GM19372 (cell line): ENCODE data around the gene GNA15.
"Not testable (repeated sequence)": the region's sequence is repeated elsewhere in the genome, so short reads cannot be mapped to it uniquely, and the experiment has no call there.

Source experiments
- ATAC-seq: cut with Tn5 transposase; IDR thresholded peaks from one replicate; pipeline ENCODE4 v1.9.1; 2021; ENCODE audit warnings: mild to moderate bottlenecking, low read depth, moderate library complexity; ENCODE audit not compliant: unreplicated experiment

The GNA15 gene, protein sequence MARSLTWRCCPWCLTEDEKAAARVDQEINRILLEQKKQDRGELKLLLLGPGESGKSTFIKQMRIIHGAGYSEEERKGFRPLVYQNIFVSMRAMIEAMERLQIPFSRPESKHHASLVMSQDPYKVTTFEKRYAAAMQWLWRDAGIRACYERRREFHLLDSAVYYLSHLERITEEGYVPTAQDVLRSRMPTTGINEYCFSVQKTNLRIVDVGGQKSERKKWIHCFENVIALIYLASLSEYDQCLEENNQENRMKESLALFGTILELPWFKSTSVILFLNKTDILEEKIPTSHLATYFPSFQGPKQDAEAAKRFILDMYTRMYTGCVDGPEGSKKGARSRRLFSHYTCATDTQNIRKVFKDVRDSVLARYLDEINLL

DNA sequence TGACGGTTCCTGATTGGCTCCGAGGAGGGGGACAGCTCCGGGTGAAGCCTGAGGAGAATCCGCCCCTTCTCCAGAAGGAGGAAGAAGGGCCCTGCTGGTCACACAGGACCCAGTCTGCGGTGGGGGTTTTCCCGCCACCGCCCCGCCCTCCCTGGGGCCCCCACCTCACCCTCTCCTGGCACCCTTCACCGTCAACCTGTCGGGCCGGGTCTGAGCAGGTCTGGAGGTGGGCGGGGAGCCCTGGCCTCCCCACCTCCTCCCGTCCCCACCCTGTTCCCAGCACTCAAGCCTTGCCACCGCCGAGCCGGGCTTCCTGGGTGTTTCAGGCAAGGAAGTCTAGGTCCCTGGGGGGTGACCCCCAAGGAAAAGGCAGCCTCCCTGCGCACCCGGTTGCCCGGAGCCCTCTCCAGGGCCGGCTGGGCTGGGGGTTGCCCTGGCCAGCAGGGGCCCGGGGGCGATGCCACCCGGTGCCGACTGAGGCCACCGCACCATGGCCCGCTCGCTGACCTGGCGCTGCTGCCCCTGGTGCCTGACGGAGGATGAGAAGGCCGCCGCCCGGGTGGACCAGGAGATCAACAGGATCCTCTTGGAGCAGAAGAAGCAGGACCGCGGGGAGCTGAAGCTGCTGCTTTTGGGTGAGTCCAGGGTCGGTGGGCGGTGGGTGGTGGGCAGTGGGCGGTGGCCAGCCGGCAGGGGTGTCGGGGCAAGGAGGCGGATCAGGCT lies at the start of gene GNA15:
Gene GNA15 (plus strand): TSS at position 73 of the 723 bp plus-strand sequence. CDS start 418 bp downstream, at position 491.
- no peak for ATAC-seq

DNA sequence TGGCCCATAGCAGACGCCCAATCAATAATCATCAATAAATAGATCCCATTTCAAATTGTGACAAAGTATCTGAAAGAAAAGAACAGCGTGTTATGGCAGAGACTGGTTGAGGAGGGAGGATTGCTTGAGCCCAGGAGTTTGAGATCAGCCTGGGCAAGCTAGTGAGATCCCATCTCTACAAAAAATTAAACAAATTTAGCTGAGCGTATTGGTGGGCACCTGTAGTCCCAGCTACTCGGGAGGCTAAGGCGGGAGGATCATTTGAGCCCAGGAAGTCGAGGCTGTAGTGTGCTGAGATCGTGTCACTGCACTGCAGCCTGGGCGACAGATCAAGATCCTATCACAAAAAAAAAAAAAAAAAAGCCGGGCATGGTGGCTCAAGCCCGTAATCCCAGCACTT lies 48.1 kb upstream of the GNA15 start:
- ATAC-seq: no peak

DNA sequence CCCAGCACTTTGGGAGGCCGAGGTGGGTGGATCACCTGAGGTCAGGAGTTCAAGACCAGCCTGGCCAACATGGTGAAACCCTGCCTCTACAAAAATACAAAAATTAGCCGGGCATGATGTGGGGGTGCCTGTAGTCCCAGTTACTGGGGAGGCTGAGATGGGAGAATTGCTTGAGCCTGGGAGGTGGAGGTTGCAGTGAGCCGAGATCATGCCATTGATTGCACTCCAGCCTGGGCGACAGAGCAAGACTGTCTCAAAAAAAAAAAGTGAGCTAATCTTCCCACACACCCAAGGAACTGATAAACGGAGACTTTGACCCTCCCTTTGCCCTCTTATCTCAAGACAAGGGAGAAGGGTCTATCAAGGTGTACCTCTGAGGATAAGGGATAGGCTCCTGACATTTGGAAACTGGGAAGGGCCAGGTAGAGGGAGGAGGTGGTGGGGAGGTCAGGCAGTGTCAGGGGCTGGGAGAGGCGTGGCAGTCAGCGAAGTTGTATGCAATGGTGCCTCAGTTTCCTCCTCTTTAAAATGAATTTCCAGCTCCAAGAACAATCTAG lies 46.5 kb upstream of the GNA15 start:
- ATAC-seq: not testable (repeated sequence)

DNA sequence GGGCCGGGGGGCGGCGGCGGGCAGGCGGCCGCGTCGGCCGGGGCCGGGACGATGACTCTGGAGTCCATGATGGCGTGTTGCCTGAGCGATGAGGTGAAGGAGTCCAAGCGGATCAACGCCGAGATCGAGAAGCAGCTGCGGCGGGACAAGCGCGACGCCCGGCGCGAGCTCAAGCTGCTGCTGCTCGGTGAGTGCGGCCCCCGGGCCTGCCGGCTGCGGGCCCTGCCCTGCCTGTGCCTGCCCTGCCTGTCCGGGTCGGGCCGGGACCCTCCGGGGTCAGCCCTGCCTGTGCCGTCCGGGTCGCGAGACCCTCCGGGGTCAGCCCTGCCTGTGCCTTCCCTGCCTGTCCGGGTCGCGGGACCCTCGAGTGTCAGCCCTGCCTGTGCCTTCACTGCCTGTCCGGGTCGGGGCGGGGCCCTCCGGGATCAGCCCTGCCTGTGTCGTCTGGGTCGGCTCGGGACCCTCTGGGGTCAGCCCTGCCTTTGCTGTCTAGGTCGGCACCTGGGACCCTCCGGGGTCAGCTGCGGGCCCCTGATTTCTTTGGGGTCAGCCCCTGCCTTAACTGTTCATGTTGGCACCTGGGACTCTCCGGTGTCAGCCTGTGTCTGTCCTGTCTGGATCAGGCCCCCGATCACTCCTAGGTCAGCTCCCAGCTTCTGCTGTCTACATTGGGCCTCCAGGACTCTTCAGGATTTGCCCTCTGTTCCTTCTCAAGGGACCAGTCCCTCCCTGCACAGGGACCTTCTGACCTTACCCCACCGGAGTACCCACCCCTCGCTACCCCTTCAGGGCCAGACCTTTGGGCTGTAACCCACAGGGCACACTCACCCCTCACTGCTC lies 41.0 kb upstream of the GNA15 start:
- ATAC-seq: no peak

DNA sequence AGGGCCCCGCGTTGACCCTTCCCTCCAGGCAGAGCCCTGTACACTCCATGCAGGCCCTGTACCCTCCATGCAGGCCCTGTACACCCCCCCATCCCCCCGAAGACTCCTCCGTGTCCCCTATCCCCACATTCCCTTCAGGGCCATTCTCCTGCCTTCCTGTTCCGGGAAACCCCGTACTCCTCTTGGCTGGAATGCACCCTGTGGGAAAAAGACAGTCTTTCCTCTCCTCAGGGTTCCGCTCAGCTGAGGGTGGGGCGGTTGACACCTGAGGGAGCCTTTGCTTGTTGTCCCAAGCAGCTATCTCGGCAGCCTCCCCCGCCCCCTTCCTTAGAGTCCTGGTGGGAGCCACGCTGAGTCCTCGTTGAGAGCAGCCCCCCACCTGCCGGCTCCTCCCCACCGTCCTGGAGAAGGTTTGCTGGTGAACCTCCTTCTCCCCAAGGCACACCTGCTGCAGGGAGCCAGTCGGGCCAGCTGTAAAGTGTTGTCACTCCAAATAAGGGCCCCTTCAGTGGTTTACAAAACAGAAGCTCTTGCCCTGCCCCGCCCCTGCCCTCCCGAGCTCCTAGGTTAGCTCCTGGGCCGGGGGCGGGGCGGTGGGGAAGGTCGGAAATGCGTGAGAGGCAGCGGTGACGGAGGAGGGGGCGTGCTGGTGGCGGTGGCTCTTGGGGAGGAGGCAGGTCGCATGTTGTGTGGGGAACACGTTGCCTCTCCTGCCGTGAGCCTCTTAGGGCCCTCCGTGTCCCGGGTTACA lies 40.2 kb upstream of the GNA15 start:
- no peak for ATAC-seq

DNA sequence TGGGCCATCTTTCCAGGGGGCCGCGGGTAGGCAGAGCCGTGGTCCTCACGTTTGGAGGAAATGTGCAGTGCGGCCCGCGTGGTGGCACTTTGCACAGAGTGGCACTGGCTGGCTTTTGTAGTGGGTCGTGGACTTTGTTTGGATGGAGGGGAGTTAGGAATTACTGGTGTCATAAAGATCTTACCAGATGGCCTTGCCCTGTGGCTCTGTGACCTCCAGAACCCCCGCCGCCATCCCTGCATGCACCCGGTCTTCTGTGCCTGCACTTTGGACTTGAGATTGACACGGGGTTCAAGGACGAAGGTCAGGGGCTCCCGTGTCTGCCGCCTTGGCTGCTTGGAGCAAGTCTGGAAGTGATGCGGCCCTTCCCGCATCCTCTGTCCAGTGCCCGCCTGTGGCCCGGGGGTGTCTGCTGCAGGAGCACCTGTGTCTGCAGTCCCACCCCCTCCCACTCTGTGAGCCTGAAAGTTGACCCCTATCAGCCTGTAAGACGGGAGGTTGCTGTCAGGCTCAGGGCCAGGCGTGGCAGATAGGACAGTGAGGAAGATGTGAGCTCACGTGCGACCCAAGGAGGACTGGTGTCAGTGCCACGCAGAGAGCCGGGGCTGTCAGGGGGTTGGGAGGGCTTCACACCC lies 39.4 kb upstream of the GNA15 start:
- no peak for ATAC-seq

DNA sequence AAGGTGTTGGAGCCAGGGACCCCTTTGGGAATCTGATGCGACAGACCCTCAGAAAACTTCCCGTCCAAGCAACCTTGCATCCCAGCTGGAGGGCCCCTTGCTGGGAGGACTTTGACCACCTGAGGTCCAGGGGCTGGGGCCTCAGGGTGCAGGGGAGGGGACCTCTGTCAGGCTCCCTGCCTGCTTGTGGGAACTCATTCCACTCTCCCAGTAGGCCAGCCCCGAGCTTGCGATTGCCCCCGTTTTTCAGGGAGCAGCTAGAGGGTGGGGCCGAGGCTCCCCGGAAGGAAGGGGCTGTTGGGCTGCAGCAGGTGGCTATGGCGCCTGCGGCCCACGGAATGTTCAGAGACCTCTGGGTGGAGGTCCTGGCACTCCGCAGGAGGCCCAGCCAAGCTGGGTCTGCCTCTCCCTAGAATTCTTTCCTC lies 38.9 kb upstream of the GNA15 start:
- ATAC-seq: no peak

DNA sequence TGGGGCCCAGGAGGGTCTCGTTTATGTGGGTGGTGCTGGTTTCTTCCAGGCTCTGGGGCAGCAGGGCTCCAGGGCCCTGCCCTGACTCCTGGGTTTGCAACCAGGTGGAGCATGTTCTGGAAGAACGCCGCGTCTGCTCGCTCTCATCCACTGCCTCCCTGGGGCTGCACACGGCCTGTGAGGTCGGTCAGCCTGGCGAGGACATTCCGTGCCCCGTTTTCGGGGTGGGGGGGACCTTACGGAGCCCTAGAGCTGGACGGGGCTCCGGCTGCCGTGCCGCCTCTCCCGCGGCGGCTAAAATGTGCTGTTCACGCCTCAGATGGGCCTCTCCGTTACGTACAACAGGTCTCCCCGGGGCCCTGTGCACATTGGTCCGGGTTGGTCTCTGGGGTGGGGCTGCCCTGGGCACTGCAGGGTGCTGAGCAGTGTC lies 38.4 kb upstream of the GNA15 start:
- ATAC-seq: no peak

DNA sequence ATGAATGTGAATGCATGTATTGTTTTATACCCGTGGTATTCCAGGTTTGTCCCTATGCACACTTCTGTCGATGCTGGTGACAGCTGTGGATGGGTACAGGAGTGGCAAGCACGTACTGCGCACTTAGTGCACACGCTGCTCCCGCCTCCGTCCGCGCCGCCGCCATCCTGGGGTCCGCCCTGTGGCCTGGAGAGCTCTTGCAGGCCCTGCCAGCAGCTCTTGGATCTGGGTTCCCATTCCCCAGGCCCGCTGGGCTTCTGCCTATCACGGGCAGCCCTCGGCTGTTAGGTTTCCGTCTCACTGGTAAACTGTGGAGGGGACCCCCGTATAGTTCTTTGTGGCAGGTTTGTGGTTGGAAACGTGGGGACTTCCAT lies 37.7 kb upstream of the GNA15 start:
- ATAC-seq: no peak

DNA sequence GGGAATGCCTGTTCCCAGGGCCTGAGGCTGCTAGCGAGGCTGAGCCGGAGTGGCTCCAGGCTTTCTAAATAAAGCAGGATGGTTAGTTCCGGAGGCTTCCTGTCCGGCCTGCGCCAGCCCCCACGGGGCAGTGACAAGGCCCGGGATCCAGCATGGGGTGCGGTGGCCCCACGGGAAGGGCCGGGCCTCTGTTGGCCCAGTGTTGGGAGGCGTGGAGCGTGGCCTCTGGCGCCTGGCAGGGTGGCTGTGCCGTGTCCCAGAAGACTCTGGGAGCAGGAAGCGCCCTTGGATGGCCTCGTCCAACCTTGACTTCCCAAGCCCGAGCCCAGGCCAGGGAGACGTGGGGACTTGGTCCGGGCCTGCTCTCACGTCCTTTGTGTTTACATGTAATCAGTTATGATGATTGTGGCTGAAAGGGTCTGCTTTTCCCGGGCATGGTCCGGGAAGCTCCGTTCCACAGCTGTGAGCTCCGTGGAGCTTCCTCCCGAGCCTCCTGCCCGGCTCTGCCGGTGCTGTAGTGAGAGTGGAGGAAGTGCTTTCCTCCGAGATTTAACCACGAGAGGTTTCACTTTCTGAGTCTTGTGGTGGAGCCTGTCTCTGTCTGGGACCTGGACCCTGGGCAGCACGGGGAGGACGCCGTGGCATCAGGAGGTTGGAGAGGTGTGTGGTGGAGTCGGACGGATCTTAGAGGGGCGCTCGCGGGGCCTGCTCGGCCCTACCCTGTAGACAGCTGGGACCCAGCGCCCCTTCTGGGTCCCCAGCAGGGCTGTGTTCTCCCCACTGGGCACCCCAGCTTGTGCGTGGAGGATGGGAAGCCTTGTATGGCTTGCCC lies 37.1 kb upstream of the GNA15 start:
- ATAC-seq: no peak

DNA sequence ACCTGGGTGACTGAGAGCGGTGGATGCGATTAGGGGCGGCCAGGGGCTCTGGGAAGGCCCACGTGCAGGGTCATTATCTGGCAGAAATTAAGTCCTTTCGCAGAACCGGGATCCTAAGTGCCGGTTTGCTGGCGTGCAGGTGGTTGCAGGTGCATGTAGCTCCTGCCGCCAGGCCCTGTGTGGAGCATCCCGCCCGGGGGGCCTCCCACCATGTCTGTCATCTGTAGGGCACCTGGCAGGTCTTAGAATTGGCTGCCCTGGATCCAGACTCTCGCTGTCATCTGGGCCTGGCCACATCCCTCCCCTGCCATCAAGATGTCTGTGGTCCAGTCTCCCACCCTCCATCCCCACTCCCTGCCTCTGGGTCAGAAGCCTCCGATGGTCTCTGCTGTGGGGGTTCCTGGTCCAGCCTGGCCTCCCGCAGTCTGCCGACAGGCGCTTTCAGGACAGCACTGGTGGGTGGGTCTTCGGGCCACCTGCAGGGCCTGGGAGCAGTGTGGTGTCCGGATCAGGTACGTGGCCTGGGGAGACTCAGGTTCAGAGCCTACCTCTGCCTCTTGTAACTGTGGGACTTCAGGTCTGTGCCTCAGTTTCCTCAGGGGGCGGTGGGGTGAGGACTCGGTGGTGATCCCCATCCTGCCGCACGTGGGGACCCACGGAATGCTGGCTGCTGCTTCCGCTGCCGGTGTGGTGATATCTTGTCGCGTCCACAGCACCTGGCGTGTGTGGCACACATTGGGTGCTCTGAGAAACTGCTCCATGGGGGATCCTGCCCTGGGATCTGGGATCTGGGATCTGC lies 36.3 kb upstream of the GNA15 start:
- no peak for ATAC-seq

DNA sequence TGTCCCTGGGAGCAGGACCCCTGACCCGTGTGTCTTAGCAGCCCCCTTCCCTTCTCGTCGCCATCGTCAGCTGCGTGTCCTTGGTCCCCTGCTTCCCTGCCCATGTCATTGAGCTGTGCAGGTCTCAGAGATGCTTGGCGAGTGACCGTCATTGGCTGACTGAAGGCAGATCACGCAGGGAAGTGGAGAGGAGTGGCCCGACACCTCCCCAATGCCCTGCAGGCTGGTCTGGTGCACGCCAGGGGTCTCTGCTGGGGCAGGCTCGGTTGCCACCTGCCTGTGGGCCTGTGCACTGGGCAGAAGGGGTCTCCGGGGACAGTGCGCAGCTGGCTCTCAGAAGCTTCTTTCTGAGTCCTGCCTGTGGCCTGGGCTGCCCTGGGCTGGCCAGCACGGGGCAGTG lies 35.5 kb upstream of the GNA15 start:
- ATAC-seq: no peak

DNA sequence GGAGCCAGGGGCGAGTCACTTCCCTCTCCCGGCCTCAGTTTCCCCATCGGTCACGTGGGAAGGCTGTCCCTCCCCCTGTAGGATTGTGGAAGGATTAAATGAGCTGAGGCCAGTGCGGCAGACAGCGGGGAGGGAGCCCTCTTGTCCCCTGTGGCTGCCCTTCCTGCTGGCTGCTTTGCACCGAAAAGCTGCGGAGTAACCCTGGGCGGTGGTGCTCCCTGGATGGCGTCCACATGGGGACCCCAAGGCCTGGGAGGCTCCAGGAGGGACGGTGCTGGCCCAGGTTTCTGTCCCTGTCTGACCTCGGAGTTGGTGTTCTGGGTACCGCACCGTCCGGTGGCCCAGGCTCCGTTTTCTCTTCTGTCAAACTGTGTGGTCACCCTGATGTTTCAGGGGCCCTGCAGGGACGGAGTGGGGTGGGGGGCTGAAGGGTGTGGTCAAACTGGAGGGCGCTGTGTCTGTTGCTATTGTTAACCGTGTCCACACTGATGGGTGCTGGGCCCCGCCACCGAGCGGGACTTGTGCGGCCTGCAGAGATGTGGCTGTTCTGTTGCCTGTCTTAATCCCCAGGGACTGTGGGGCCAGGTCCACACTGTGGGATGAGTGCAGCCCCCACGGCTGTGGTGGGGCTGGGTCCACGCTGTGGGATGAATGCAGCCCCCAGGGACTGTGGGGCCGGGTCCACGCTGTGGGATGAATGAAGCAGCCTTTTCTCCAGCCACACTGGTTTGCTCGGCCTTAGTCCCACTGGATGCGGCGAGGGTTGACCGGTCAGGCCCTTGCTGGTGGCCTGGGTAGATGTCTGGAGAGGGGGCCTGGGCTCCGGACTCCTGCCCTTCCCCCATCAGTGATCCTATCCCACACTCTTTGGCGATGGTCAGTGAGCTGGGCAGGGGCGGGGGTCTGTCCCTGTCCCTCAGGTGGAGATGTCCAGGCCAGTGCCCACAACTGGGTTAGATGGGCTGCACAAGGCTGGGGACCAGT lies 34.8 kb upstream of the GNA15 start:
- no peak for ATAC-seq

DNA sequence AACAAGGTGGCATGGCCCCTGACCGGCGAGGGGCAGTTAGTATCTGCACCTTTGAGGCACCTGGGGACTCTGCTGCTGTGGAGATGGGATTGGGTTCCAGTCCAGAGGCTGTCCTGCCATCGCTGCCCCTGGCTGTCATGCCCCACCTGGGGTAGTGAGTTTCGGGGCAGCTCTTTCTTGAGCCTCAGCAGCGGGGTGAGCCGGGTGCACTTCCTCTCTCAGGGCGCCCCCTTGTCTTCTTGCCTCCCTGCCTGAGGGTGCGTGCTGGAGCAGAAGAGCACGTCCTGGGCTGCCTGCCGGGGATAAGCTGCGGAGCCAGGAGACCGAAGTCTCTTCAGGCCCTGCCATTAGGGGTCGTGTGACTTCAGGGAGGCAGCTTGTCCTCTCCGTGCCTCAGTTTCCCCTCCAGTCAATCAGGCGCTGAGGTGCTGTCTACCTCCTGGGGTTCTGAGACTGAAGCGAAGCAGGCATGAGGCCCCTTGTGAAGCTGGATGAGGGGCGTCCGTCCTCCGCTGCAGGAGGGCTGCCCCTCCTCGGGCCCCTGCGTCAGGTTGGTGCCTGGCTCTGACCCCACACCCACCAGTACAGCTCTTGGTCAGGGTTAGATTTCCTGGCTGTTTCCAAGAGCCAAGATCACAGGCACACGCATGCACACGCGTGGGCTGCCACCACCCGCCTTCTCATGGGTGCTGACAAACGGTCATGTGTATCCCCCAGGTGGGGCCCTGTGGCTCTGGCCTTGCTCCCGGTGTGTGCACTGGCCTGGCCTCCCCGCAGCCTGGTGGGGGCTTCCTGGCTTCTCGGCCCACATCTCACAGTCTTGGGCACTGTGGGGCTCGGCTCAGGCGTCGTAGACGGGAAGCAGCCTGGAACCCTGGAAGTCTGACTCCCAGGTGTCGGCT lies 33.3 kb upstream of the GNA15 start:
- ATAC-seq: no peak

DNA sequence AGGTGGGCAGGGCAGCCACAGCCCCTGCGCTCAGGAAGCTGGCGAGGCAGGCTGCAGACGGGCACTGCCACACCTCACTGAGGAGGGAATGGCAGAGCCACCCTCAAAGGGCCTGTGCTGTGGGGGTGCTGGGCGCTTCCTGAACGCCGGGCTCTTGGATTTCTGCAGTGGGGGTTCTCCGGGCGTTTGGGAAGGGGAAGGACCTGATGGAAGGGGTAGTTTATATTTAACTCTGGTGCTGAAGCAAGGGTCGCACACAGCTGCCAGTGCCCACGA lies 31.2 kb upstream of the GNA15 start:
- ATAC-seq: no peak
